H9 (cell line): Measurements from ENCODE around the gene HERC6. TPM values are rescaled to one million over a fixed set of nuclear protein-coding genes. Genes with fewer than 3 reads are reported as not detected.

ENCODE experiments used
- DNase-seq: peaks from one replicate; pipeline ENCODE4 v3.0.0-alpha.2; 2017
- H2AFZ ChIP-seq: one replicate; pipeline ENCODE4 v1.6.1; 2013; ENCODE audit warnings: mild to moderate bottlenecking, low read length, control low read depth, moderate library complexity
- H2AK5ac ChIP-seq: 2 replicates; pipeline ENCODE4 v1.6.1; 2013; ENCODE audit warnings: low read length, control low read depth, mixed read lengths; ENCODE audit not compliant: insufficient read length
- H2BK120ac ChIP-seq: one replicate; pipeline ENCODE4 v1.6.1; 2013; ENCODE audit warnings: low read depth, mild to moderate bottlenecking, low read length, control low read depth, inconsistent platforms; ENCODE audit not compliant: poor library complexity, severe bottlenecking
- H2BK12ac ChIP-seq: 2 replicates; pipeline ENCODE4 v1.6.1; 2013; ENCODE audit warnings: low read length, control low read depth, mixed read lengths, low read depth; ENCODE audit not compliant: insufficient read length
- H2BK15ac ChIP-seq: 2 replicates; pipeline ENCODE4 v1.6.1; 2013; ENCODE audit warnings: low read depth, low read length, control low read depth
- H2BK20ac ChIP-seq: one replicate; pipeline ENCODE4 v1.6.1; 2013; ENCODE audit warnings: low read depth, mild to moderate bottlenecking, low read length, control low read depth, inconsistent platforms; ENCODE audit not compliant: poor library complexity, severe bottlenecking
- H2BK5ac ChIP-seq: 2 replicates; pipeline ENCODE4 v1.6.1; 2013; ENCODE audit warnings: low read length, control low read depth, mixed read lengths; ENCODE audit not compliant: insufficient read length
- H3K14ac ChIP-seq: 2 replicates; pipeline ENCODE4 v1.6.1; 2013; ENCODE audit warnings: low read length, control low read depth; ENCODE audit not compliant: insufficient read depth
- H3K18ac ChIP-seq: 2 replicates; pipeline ENCODE4 v1.6.1; 2013; ENCODE audit warnings: low read depth, mild to moderate bottlenecking, mixed read lengths, low read length, control low read depth; ENCODE audit not compliant: insufficient read length
- H3K23ac ChIP-seq: 2 replicates; pipeline ENCODE4 v1.6.1; 2013; ENCODE audit warnings: low read length, control low read depth, mixed read lengths, low read depth; ENCODE audit not compliant: insufficient read length
- H3K23me2 ChIP-seq: 2 replicates; pipeline ENCODE4 v1.6.1; 2013; ENCODE audit warnings: low read depth, mild to moderate bottlenecking, mixed read lengths, low read length, control low read depth; ENCODE audit not compliant: insufficient read length, poor library complexity, severe bottlenecking
- H3K27ac ChIP-seq: 2 replicates; pipeline ENCODE4 v1.5.1; 2013; ENCODE audit warnings: low read length, control low read depth, mixed read lengths, low read depth; ENCODE audit not compliant: insufficient read length
- H3K27me3 ChIP-seq: 2 replicates; pipeline ENCODE4 v1.6.1; 2013; ENCODE audit warnings: low read length, control low read depth, inconsistent platforms; ENCODE audit not compliant: insufficient read depth
- H3K4ac ChIP-seq: 2 replicates; pipeline ENCODE4 v1.6.1; 2013; ENCODE audit warnings: low read depth, mild to moderate bottlenecking, control low read depth, inconsistent platforms, low read length, moderate library complexity
- H3K4me1 ChIP-seq: 2 replicates; pipeline ENCODE4 v1.6.1; 2013; ENCODE audit warnings: low read length, control low read depth, inconsistent platforms; ENCODE audit not compliant: insufficient read depth
- H3K4me2 ChIP-seq: 2 replicates; pipeline ENCODE4 v1.6.1; 2013; ENCODE audit warnings: low read length, control low read depth, mixed read lengths; ENCODE audit not compliant: insufficient read length, insufficient read depth
- H3K56ac ChIP-seq: 2 replicates; pipeline ENCODE4 v1.6.1; 2013; ENCODE audit warnings: low read depth, mild to moderate bottlenecking, mixed read lengths, low read length, control low read depth; ENCODE audit not compliant: insufficient read length
- H3K79me1 ChIP-seq: 2 replicates; pipeline ENCODE4 v1.6.1; 2013; ENCODE audit warnings: low read depth, mild to moderate bottlenecking, moderate library complexity, low read length, control low read depth, inconsistent platforms; ENCODE audit not compliant: insufficient read depth, poor library complexity, severe bottlenecking
- H3K79me2 ChIP-seq: 2 replicates; pipeline ENCODE4 v1.6.1; 2013; ENCODE audit warnings: low read length, control low read depth, inconsistent platforms; ENCODE audit not compliant: insufficient read depth
- H3K9ac ChIP-seq: 2 replicates; pipeline ENCODE4 v1.6.1; 2013; ENCODE audit warnings: low read length, control low read depth, mixed read lengths; ENCODE audit not compliant: insufficient read length; ENCODE audit errors: extremely low read depth
- H3K9me3 ChIP-seq: one replicate; pipeline ENCODE4 v1.6.1; 2013; ENCODE audit warnings: low read depth, low read length, inconsistent platforms; ENCODE audit not compliant: control insufficient read depth
- H3T11ph ChIP-seq: one replicate; pipeline ENCODE4 v1.6.1; 2013; ENCODE audit warnings: mild to moderate bottlenecking, low read length, control low read depth, inconsistent platforms
- H4K20me1 ChIP-seq: one replicate; pipeline ENCODE4 v1.6.1; 2013; ENCODE audit not compliant: control insufficient read depth, insufficient read length, insufficient read depth
- H4K5ac ChIP-seq: 2 replicates; pipeline ENCODE4 v1.6.1; 2013; ENCODE audit warnings: low read depth, mild to moderate bottlenecking, mixed read lengths, low read length, control low read depth; ENCODE audit not compliant: insufficient read length
- H4K8ac ChIP-seq: replicated peaks from 2 replicates; pipeline ENCODE4 v1.6.1; 2013; ENCODE audit warnings: low read length, control low read depth, mixed read lengths, low read depth; ENCODE audit not compliant: insufficient read length
- H4K91ac ChIP-seq: 2 replicates; pipeline ENCODE4 v1.6.1; 2013; ENCODE audit warnings: low read depth, mild to moderate bottlenecking, moderate library complexity, mixed read lengths, low read length, control low read depth; ENCODE audit not compliant: insufficient read length
- H3K27ac Mint-ChIP-seq, 3 experiments: 2 replicates in 2 of 3; 3 replicates in 1 of 3; pipeline ENCODE4 v1.8.0; 2020 to 2021; ENCODE audit warnings: mixed read lengths in 3 of 3, mild to moderate bottlenecking in 1 of 3, moderate library complexity in 1 of 3
- H3K27me3 Mint-ChIP-seq: 2 replicates; pipeline ENCODE4 v1.8.0; 2021; ENCODE audit warnings: low read depth, mild to moderate bottlenecking, moderate library complexity, mixed read lengths
- H3K36me3 Mint-ChIP-seq, 3 experiments: 2 replicates in 2 of 3; 3 replicates in 1 of 3; pipeline ENCODE4 v1.8.0; 2020 to 2021; ENCODE audit warnings: low read depth in 3 of 3, mixed read lengths in 3 of 3; ENCODE audit not compliant: insufficient read depth in 1 of 3
- H3K4me1 Mint-ChIP-seq, 2 experiments: 2 replicates each; pipeline ENCODE4 v1.8.0; 2020; ENCODE audit warnings: mixed read lengths in 2 of 2
- H3K4me3 Mint-ChIP-seq, 2 experiments: 2 replicates in 1 of 2; 3 replicates in 1 of 2; pipeline ENCODE4 v1.8.0; 2020 to 2021; ENCODE audit warnings: mild to moderate bottlenecking in 2 of 2, mixed read lengths in 2 of 2, moderate library complexity in 1 of 2
- H3K9me3 Mint-ChIP-seq, 2 experiments: 2 replicates in 1 of 2; 3 replicates in 1 of 2; pipeline ENCODE4 v1.8.0; 2020; ENCODE audit warnings: mild to moderate bottlenecking in 2 of 2, mixed read lengths in 2 of 2, moderate library complexity in 1 of 2
- WGBS: extraction: QIAGEN DNeasy Blood & Tissue Kit; methylation state at CpG from one replicate; pipeline ENCODE4 v1.1.7; 2013; ENCODE audit warnings: missing lambda C conversion rate, low lambda C conversion rate, mixed read lengths; ENCODE audit not compliant: insufficient read length; ENCODE audit errors: extremely low coverage; 5-methylcytosine and 5-hydroxymethylcytosine counted together
- total RNA-seq: library from RNA; stranded (reverse); gene quantifications from 2 replicates; pipeline ENCODE4 v1.2.1, GENCODE V29; 2021
- TF ChIP-seq, protein P1 (sequence below): fragments of 200-600 bp; sonication (generic); conservative IDR thresholded peaks from 3 replicates; pipeline ENCODE4 v1.8.0; 2021; ENCODE audit warnings: antibody characterized with exemption, mild to moderate bottlenecking

Gene HERC6
- total RNA-seq, 1 experiment from 2014 or later: 8.2 TPM

DNA sequence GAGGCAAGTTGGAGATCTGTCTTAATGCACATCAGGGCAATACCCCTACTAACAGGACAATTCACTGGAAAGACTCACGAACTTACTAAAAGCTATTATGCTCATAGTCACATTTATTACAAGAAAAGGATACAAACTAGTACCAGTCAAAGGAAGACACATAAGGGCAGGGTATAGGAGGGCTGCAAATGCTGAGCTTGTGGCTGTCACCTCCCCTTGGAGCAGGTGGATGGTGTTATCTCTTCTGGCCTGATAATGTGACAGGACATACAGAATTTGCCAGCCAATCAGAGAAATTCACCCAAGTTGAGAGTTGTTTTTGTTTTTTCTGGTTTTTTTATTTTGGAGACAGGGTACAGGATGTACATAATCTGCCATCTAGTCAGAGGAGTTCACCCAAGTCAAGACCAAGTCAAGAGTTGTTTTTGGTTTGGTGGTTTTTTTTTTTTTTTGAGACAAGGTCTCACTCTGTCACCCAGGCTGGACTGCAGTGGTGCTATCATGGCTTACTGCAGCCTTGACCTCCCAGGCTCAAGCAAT lies 87.1 kb downstream of the HERC6 start:
- no peaks in the 10 kb centered on the region for H3K27me3 ChIP-seq
- no peak overlapping the region for H2AK5ac ChIP-seq
- H3K9me3 ChIP-seq: no peaks in the 10 kb centered on the region
- Mint-ChIP-seq H3K4me1 (peaks cover 5 to 6% of the 10 kb centered on the region in 2 experiments), H3K36me3 (peaks cover 9 to 18% (median 12%) of the 10 kb centered on the region in 3 experiments; a peak in 6 of 7 replicates), H3K27ac (no peak overlapping the region), H3K4me3 (no peak overlapping the region), H3K9me3 (no peaks in the 10 kb centered on the region; a peak in 1 of 5 replicates), H3K27me3 (no peaks in the 10 kb centered on the region)
- no peak overlapping the region for H3T11ph ChIP-seq
- TF ChIP-seq, protein P1, sequence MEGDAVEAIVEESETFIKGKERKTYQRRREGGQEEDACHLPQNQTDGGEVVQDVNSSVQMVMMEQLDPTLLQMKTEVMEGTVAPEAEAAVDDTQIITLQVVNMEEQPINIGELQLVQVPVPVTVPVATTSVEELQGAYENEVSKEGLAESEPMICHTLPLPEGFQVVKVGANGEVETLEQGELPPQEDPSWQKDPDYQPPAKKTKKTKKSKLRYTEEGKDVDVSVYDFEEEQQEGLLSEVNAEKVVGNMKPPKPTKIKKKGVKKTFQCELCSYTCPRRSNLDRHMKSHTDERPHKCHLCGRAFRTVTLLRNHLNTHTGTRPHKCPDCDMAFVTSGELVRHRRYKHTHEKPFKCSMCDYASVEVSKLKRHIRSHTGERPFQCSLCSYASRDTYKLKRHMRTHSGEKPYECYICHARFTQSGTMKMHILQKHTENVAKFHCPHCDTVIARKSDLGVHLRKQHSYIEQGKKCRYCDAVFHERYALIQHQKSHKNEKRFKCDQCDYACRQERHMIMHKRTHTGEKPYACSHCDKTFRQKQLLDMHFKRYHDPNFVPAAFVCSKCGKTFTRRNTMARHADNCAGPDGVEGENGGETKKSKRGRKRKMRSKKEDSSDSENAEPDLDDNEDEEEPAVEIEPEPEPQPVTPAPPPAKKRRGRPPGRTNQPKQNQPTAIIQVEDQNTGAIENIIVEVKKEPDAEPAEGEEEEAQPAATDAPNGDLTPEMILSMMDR: no peak
- no peak overlapping the region for H2BK120ac ChIP-seq
- no peak overlapping the region for H3K9ac ChIP-seq
- no peak overlapping the region for H2BK12ac ChIP-seq
- H3K4me1 ChIP-seq: no peaks in the 10 kb centered on the region; the same call in 1 of the 2 replicates
- H3K79me2 ChIP-seq: no peaks in the 10 kb centered on the region
- H3K56ac ChIP-seq: no peak overlapping the region
- H3K18ac ChIP-seq: no peak overlapping the region
- no peak overlapping the region for H3K23ac ChIP-seq
- H2BK20ac ChIP-seq: no peak overlapping the region
- H2AFZ ChIP-seq: no peak overlapping the region
- H3K4me2 ChIP-seq: no peak overlapping the region
- H4K5ac ChIP-seq: no peak overlapping the region
- H4K20me1 ChIP-seq: no peaks in the 10 kb centered on the region
- H3K27ac ChIP-seq: no peak overlapping the region
- WGBS: no CpG with 5 or more reads among the region's 1 CpG
- no peaks in the 10 kb centered on the region for H3K23me2 ChIP-seq
- H3K79me1 ChIP-seq: no peaks in the 10 kb centered on the region
- H3K4ac ChIP-seq: no peak overlapping the region
- no peak overlapping the region for H3K14ac ChIP-seq
- no peak overlapping the region for H4K8ac ChIP-seq
- no peak for DNase-seq
- H4K91ac ChIP-seq: no peak overlapping the region
- no peak overlapping the region for H2BK15ac ChIP-seq
- H2BK5ac ChIP-seq: no peak overlapping the region
